ENCODE data around the gene GATAD2B.
"Not testable (repeated sequence)": the region's sequence is repeated elsewhere in the genome, so short reads cannot be mapped to it uniquely, and the experiment has no call there.

Gene GATAD2B

DNA sequence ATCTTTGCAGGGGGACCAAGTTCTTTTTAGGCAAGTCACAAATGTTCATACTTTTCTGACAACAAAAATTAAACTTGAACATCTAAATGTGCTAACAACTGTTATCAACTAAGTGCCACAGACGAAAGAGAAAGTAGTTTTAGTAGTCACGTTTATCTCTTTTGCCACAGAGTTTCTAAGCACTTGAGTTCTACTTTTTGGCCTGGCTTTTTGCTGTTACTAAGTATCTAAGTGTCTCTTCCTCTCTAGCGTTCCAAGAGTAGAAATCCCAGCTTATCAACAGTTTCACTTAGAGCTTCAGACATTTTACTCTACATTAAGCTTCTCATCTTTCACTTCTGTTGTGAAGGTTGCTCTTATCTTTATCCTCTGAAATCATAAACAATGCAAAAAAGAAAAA lies 34.2 kb downstream of the GATAD2B start:
- DNase-seq (ENCODE audit: low read depth in 2 of 2), result no peak

DNA sequence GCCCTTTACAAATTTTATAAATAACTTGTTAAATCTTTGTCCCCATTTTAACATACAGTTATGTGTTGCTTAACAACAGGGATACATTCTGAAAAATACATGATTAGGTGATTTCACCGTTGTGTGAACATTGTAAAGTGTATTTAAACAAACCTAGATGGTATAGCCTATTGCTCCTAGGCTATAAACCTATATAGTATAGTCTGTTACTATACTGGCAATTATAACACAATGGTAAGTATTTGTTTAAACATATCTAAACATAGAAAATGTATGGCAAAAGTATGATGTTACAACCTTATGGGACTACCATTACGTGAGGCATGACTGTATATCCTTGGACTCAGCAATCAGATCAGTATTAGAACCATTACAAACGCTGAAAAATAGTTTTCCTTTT lies 36.6 kb downstream of the GATAD2B start:
- DNase-seq (ENCODE audit: low read depth in 2 of 2), result no peak

DNA sequence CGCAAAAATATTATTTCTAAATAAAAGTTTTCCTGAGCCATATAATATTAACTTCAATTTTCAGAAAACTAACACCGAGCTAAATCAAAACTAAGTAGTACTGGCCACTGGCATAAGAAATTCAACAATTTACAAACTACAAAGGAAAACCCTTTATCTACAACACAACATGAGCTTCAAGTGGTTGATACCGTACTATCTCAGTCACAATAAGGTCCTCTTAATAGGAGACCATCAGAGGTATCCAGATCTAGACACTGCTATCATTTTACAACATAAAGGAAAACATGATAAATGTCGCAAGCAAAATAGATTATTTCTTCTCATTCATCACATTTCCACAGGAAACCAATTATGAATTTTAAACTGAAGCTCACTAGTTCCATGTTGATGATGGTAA lies 39.5 kb downstream of the GATAD2B start:
- DNase-seq (ENCODE audit: low read depth in 2 of 2), result no peak

- DNase-seq (ENCODE audit: low read depth in 2 of 2), result no peak
Observed at GRCh38 chr1:153882296-153882912, 40.4 kb downstream of the GATAD2B start.

DNA sequence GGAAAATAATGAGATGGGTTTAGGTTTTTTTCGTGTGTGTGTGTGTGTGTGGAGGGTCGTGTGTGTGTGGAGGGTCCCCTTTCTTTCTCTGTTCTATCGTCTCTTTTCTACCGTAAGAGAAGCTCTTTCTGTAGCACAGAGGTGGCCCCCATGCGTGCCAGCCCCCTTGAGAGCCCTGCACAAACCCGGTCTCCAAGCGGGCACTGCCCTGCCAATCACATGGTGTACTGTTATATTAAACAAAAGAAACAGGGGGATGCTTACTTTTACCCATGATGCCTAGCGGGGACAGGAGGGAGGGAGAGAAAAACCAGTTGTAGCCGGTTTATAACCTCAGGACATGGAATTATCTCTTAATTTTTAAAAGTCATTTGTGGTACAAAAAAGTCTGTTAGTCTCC lies 41.0 kb downstream of the GATAD2B start:
- no peak for DNase-seq (ENCODE audit: low read depth in 2 of 2)

DNA sequence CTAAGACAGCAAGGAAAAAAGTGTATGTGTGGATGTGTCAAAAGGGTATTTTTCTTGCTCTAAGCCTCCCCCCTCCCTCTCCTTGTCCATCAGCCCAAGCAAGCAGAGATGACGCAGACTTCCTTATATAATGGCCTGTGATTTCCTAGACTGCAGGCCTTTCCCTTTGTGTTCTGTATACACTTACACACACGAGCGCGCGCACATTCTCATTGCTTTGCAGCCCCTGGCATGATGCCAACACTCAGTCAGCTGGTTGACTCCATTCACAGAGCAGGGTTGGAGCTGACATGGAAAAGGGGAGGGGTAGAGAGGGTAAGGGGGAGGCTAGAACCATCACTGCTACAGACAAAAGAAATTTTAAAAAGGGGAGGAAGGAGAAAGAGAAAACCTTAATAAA lies 41.8 kb downstream of the GATAD2B start:
- no peak for DNase-seq (ENCODE audit: low read depth in 2 of 2)

DNA sequence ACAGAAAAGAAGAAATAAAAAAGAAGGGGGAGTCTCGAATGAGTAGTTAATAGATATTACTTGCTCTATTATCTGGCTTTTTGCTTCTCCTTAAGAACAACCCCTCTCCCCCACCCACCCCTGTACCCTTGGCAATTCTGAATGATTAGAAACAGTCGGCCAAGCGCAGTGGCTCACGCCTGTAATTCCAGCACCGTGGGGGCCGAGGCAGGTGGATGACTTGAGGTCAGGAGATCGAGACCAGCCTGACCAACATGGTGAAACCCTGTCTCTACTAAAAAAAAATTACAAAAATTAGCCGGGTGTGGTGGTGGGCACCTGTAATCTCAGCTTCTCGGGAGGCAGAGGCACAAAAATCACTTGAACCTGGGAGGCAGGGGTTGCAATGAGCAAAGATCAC lies 42.7 kb downstream of the GATAD2B start:
- no peak for DNase-seq (ENCODE audit: low read depth in 2 of 2)

DNA sequence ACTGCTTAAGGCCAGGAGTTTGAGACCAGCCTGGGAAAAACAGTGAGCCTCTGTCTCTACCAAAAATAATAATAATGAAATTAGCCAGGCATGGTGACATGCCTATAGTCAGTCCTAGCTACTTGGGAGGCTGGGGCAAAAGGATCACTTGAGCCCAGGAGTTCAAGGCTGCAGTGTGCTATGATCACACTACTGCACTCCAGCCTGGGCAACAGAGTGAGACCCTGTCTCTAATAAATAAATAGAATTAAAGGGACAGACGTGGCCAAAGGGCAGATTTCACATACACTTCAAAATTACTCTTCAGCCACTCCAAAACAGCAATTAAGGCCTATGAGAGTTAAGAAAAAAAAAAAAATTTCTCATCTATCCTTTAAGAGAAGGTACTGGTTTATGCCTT lies 45.7 kb downstream of the GATAD2B start:
- DNase-seq (ENCODE audit: low read depth in 2 of 2), result no peak

DNA sequence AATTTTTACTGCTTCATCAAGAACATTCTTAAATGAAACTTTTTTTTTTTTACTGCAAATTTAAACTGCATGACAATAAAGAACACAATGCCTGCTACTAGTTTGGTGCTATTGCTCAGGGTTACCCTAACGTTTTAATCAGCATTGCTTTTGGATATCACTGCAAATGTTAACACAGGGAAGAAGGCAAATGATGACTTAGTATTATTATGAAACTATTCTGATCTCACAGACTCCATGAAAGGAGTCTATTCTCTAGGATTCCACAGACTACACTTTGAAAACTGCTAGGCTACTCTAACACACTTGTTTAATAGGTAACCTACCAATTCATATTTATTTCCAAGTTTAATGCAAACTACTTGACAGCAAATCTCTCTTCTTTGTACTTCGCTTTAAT lies 49.8 kb downstream of the GATAD2B start:
- DNase-seq (ENCODE audit: low read depth in 2 of 2), result no peak

- no peak for DNase-seq (ENCODE audit: low read depth in 2 of 2)
Observed at GRCh38 chr1:153872331-153872730, 50.4 kb downstream of the GATAD2B start.

DNA sequence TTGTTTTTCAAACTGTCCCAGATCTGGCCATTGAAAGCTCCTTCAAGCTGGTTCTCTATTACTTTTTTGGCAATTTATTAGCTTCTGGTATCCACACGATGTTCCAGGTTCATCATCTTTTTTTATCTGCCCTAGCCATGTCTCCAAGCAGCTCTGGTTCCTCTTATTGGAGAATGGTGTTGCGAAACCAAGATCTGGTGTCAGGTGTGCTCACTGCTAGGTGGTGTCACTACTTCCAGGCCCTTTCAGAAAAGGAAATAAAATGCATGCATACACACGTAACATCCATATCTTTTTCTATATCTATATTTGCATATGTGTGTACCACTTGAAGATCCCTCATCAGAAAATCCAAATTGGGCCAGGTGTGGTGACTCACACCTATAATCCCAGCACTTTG lies 53.3 kb downstream of the GATAD2B start:
- DNase-seq (ENCODE audit: low read depth in 2 of 2), result no peak

DNA sequence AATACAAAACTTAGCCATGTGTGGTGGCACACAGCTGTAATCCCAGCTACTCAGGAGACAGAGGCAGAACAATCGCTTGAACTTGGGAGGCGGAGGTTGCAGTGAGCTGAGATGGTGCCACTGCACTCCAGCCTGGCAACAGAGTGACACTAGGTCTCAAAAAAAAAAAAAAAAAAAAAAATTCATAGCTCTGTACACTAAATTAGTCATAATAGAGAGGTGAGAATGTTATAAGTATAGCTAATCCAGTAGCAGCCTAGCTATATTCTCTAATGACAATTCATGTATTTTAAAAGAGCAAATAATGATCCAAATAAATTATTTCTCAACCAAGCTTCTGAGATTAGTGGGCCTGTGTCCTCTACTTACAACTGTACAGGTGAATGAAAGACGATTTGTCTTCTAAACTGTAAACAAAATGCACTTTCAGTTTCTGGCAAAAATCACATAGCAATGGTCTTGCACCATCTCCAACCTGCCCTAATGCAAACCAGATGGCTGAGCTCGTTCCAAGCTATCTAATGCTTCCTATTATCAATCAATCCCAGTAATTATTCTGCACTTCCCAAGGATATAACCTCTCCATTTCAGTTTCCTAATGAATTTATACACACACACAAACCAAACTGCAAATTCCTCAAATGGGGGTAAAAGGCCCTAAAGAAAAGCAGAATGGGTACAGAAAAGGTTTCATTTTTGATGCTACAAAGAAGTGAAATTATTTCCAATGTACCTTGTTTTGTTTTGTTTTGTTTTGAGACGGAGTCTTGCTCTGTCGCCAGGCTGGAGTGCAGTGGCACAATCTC lies 56.5 kb downstream of the GATAD2B start:
- DNase-seq (ENCODE audit: low read depth in 2 of 2), result no peak

DNA sequence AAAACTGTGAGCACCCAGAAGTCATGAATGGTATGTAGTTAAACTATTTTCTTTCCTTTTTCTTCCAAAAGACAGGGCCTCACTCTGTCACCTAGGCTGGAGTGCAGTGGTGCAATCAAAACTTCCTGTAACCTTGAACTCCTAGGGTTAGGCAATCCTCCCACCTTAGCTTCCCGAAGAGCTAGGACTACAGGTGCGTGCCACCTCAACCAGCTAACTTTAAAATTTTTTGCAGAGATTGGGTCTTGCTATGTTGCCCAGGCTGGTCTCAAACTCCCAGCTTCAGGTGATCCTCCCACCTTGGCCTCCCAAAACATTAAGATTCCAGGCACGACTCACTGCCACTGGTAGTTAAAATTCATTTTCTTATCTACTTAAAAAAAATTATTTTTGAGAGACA lies 62.5 kb downstream of the GATAD2B start:
- DNase-seq (ENCODE audit: low read depth in 2 of 2), result no peak

DNA sequence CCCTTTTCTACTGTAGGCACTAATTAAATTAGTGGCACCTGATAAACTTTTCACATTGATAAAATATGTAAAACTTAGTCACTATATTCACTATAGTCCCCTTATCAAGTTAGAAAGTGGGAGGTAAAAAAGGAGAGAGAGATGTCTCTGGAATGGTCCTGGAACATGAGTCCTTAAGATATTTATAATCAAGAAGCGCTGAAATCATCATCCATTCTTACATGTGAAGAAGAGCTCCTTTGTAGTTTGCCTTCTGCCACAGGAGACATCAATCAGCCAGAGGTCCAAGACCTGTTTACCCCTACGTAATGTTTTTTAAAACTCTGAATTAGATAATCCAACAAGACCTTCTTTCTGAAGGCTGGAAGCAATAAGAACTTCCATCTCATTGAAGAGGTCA lies 65.3 kb downstream of the GATAD2B start:
- no peak for DNase-seq (ENCODE audit: low read depth in 2 of 2)

DNA sequence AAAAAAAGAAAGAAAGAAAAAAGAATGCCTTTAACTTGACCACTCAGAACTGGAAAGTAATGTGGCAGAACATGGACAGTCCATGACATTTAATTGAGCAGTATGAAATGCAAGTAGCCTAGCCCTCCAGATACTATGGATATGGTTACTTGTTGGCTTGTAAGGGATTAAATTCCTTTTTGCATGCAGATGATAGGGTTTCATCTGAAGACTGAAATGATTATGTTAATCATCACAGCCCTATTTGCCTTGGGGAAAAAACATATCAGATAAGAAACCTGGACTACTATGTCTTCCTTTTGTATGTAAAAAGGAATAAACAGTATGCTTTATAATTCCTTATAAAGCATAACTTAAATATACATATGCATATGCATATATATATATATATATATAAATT lies 66.0 kb downstream of the GATAD2B start:
- no peak for DNase-seq (ENCODE audit: low read depth in 2 of 2)

DNA sequence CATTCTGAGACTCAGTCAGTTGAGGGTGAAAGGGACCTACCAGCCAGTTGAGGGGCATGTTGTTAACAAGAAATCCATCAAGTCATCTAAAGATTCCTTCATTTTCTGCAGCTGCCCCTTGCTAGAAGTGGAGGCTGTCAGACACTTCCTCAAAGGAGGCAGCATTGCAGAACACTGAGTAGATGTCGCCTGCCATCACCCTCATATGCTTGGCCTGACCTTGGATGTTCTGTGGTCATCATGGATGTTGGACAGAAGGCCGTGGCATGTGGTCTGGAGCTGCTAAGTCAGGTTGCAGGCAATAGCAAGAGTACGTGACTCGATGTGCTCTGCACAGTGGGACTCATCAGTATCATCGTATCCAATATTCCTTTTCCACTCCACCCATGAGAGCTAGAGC lies 70.6 kb downstream of the GATAD2B start:
- DNase-seq (ENCODE audit: low read depth in 2 of 2), result no peak

GRCh38 chr1:153849487-153850185 lies 73.1 kb downstream of the GATAD2B start:
- DNase-seq (ENCODE audit: low read depth in 2 of 2), result no peak

- no peak for DNase-seq (ENCODE audit: low read depth in 2 of 2)
Observed at GRCh38 chr1:153848805-153849204, 74.0 kb downstream of the GATAD2B start.

- no peak for DNase-seq (ENCODE audit: low read depth in 2 of 2)
Observed at GRCh38 chr1:153845158-153845557, 77.6 kb downstream of the GATAD2B start.

- DNase-seq (ENCODE audit: low read depth in 2 of 2), result not testable (repeated sequence)
Observed at GRCh38 chr1:153844349-153844748, 78.4 kb downstream of the GATAD2B start.

DNA sequence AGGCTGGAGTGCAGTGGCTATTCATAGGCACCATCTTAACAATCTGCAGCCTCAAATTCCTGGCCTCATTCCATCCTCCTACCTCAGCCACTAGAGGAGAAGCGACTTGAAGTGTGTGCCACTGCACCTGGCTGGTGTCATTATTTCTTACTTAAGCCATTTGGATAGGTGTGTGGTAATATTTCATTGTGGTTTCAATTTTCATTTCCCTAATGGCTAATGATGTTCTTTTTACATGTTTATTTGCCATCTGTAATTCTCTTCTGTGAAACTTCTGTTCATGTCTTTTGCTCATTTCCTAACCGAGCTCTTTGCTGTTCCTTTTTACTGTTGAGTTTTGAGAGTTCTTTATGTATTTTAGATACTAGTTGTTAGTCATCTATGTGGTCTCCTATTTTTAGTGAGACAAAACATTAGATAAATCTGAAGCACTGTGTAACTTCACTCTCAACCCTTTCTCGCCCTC lies 80.7 kb downstream of the GATAD2B start:
- DNase-seq (ENCODE audit: low read depth in 2 of 2), result no peak

GRCh38 chr1:153841463-153841994 lies 81.2 kb downstream of the GATAD2B start:
- DNase-seq (ENCODE audit: low read depth in 2 of 2), result no peak

- DNase-seq (ENCODE audit: low read depth in 2 of 2), result not testable (repeated sequence)
Observed at GRCh38 chr1:153840774-153841173, 82.0 kb downstream of the GATAD2B start.
